ENCODE data around the gene PEBP1. TPM values are rescaled to one million over a fixed set of nuclear protein-coding genes. Genes with fewer than 3 reads are reported as not detected.

PEBP1 gene
- total and polyA plus RNA-seq, 8 donors, result 167 to 279 (median 226) TPM

- TF ChIP-seq, protein P1, sequence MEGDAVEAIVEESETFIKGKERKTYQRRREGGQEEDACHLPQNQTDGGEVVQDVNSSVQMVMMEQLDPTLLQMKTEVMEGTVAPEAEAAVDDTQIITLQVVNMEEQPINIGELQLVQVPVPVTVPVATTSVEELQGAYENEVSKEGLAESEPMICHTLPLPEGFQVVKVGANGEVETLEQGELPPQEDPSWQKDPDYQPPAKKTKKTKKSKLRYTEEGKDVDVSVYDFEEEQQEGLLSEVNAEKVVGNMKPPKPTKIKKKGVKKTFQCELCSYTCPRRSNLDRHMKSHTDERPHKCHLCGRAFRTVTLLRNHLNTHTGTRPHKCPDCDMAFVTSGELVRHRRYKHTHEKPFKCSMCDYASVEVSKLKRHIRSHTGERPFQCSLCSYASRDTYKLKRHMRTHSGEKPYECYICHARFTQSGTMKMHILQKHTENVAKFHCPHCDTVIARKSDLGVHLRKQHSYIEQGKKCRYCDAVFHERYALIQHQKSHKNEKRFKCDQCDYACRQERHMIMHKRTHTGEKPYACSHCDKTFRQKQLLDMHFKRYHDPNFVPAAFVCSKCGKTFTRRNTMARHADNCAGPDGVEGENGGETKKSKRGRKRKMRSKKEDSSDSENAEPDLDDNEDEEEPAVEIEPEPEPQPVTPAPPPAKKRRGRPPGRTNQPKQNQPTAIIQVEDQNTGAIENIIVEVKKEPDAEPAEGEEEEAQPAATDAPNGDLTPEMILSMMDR (IDR thresholded peaks at IDR 0.05), result no peak
- no peak overlapping the region for H3K27ac ChIP-seq
- no peaks in the 10 kb centered on the region for H3K27me3 ChIP-seq
- no peaks in the 10 kb centered on the region for H3K9me3 ChIP-seq
- ATAC-seq (no peak), DNase-seq (no peak)
- peaks cover 0 to 88% of the 10 kb centered on the region in 2 donors for H3K36me3 ChIP-seq
- no peak overlapping the region for H3K4me3 ChIP-seq
- intact Hi-C loops (cut with DNase I), result no loop called here
- H3K4me1 ChIP-seq, result no peaks in the 10 kb centered on the region
Observed at GRCh38 chr12:118150625-118151024, 14.7 kb downstream of the PEBP1 start.

DNA sequence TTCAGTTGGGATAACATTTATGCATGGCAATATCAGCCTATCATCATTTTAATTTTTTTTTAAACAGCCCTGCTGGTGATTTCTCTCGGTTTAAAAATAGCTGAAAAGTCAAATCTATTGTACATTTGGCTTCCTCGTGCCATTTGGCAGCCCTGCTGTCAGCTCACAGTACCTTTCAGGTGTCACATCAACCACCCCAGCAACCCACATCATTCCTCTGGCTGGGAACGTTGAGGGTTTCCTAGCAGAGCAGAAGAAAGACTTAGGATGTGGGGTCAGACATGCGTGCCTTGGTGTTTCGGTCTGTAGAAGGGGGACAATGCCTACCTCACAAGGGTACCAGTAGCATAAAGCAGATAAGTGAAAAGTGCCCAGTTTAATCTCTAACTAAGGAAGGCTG lies 15.8 kb downstream of the PEBP1 start:
- TF ChIP-seq, protein P1 (IDR thresholded peaks at IDR 0.05), result no peak
- Histone ChIP-seq H3K36me3 (peaks cover 0 to 87% of the 10 kb centered on the region in 2 donors), H3K4me1 (no peaks in the 10 kb centered on the region), H3K27me3 (no peaks in the 10 kb centered on the region), H3K9me3 (no peaks in the 10 kb centered on the region), H3K27ac (no peak overlapping the region), H3K4me3 (no peak overlapping the region)
- DNase-seq, result no peak
- intact Hi-C loops (cut with DNase I), result no loop called here
- no peak for ATAC-seq

GRCh38 chr12:118160536-118160935 lies 24.6 kb downstream of the PEBP1 start:
- intact Hi-C loops (cut with DNase I), result no loop called here
- Histone ChIP-seq H3K27ac (no peak overlapping the region), H3K9me3 (no peaks in the 10 kb centered on the region), H3K4me1 (no peaks in the 10 kb centered on the region), H3K36me3 (peaks cover 0 to 71% of the 10 kb centered on the region in 2 donors), H3K27me3 (no peaks in the 10 kb centered on the region), H3K4me3 (no peak overlapping the region)
- DNase-seq, result no peak
- no peak for ATAC-seq
- TF ChIP-seq, protein P1 (IDR thresholded peaks at IDR 0.05), result no peak

DNA sequence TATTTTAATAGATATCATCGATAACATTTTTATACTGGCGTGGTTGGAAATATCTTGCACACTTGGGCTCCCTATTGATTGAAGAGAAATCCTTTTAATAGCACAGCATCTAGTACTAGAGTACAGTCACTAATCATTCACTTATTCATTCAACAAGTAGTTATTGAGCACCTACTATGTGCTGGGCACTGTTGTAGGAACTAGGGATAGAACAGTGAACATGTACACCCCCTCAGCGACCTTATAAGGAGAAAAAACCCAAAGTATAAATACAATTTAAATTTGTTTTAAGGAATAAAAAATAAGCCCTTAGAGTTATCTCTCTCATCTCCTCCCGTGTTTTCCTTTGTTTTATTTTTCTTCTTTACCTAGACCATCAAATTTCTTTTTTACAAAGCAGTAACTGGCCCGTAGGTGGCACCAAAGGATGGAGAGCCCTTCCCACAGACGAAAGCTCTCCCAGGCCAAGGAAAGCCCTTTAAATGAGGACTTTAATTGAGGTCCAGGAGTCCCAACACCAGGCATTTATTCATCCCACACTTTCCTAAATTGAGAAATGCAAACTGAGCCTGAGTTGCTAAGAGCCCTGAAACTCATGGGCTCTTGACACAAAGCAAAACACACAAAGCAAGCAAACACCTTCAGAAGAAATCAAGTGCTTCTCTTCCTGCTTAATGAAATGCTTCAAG lies 29.0 kb downstream of the PEBP1 start:
- H3K36me3 ChIP-seq, result peaks cover 0 to 64% of the 10 kb centered on the region in 2 donors

GRCh38 chr12:118166946-118167345 lies 31.0 kb downstream of the PEBP1 start:
- Histone ChIP-seq H3K9me3 (no peaks in the 10 kb centered on the region), H3K4me1 (no peaks in the 10 kb centered on the region), H3K36me3 (peaks cover 0 to 64% of the 10 kb centered on the region in 2 donors), H3K4me3 (no peak overlapping the region), H3K27me3 (no peaks in the 10 kb centered on the region), H3K27ac (no peak overlapping the region)
- TF ChIP-seq, protein P1 (IDR thresholded peaks at IDR 0.05), result no peak
- DNase-seq (no peak), ATAC-seq (no peak)
- intact Hi-C loops (cut with DNase I), result no loop called here

More for the DNA sequence above, 29.0 kb downstream of the PEBP1 start:
- intact Hi-C loops (cut with DNase I), result no loop called here
- no peak overlapping the region for H3K4me3 ChIP-seq
- H3K9me3 ChIP-seq, result no peaks in the 10 kb centered on the region
- DNase-seq (peak in 1 of 4 donors; percentile 44), ATAC-seq (peak; percentile 96)
- H3K4me1 ChIP-seq, result no peaks in the 10 kb centered on the region
- H3K27ac ChIP-seq, result no peak overlapping the region
- no peaks in the 10 kb centered on the region for H3K27me3 ChIP-seq
- TF ChIP-seq, protein P1 (IDR thresholded peaks at IDR 0.05), result peak in 1 of 2 donors; percentile 29
